Upper lobe of left lung (tissue), 4 donors: ENCODE data around the gene FZD7.

Experiments used
- POLR2A ChIP-seq, 4 donors: fragments of 450-650 bp; IDR thresholded peaks; one replicate each; pipeline ENCODE4 v1.5.1; 2016 to 2017; ENCODE audit warnings: antibody characterized with exemption in 4 of 4, mild to moderate bottlenecking in 2 of 4
- TF ChIP-seq, protein P1 (sequence below), 6 experiments: fragments of 450-650 bp in 4 of 6; fragments of 200-600 bp in 2 of 6; sonication (generic) in 2 of 6; IDR thresholded peaks; one replicate each; pipeline ENCODE4 v1.5.1; 2016 to 2019; ENCODE audit warnings: antibody characterized with exemption in 6 of 6

DNA sequence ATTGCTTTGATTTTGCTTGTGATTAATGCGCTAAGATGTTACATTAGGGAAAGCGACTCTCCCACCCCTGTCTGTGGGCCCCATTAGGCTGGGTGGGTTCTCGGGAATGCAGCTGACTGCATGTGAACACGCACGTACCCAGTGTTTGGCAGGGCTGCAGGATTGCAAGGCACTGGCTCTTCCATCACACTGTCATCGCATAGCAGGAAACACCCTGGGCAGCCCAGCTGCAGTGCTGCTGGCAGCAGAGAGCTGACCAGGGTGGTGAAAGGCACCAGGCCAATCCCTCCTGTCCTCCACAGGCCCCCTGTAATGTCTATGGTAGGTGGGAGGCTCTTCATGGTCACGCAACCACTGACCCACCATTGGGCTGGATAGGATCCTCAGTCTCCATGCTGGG is 34.4 kb upstream of the FZD7 start:
- TF ChIP-seq POLR2A (IDR thresholded peaks at IDR 0.05) = no peak
- TF ChIP-seq, protein P1, sequence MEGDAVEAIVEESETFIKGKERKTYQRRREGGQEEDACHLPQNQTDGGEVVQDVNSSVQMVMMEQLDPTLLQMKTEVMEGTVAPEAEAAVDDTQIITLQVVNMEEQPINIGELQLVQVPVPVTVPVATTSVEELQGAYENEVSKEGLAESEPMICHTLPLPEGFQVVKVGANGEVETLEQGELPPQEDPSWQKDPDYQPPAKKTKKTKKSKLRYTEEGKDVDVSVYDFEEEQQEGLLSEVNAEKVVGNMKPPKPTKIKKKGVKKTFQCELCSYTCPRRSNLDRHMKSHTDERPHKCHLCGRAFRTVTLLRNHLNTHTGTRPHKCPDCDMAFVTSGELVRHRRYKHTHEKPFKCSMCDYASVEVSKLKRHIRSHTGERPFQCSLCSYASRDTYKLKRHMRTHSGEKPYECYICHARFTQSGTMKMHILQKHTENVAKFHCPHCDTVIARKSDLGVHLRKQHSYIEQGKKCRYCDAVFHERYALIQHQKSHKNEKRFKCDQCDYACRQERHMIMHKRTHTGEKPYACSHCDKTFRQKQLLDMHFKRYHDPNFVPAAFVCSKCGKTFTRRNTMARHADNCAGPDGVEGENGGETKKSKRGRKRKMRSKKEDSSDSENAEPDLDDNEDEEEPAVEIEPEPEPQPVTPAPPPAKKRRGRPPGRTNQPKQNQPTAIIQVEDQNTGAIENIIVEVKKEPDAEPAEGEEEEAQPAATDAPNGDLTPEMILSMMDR (IDR thresholded peaks at IDR 0.05) = no peak
